Measurements from ENCODE around the gene CIC.

CIC gene

GRCh38 chr19:42230571-42230970 lies 38.5 kb upstream of the CIC start:
- peaks cover 4 to 7% of the 10 kb centered on the region in 2 donors for H3K4me1 ChIP-seq (ENCODE audit: control insufficient read depth in 2 of 2, insufficient read depth in 2 of 2, low read length in 2 of 2)
- H3K27me3 ChIP-seq (ENCODE audit: control insufficient read depth in 2 of 2, insufficient read depth in 2 of 2, low read length in 2 of 2): no peaks in the 10 kb centered on the region
- H3K36me3 ChIP-seq (ENCODE audit: control insufficient read depth in 2 of 2, insufficient read depth in 2 of 2, low read length in 2 of 2): peaks cover 57 to 74% of the 10 kb centered on the region in 2 donors
- H3K27ac ChIP-seq (ENCODE audit: low read depth in 2 of 2, low read length in 2 of 2): no peak overlapping the region
- H3K4me3 ChIP-seq (ENCODE audit: low read length in 2 of 2): no peak overlapping the region
- no peak overlapping the region for H3K9ac ChIP-seq (ENCODE audit: low read depth in 1 of 2, low read length in 2 of 2)
- H3K9me3 ChIP-seq (ENCODE audit: control insufficient read depth in 2 of 2, low read length in 2 of 2): no peaks in the 10 kb centered on the region

GRCh38 chr19:42232435-42232834 lies 36.6 kb upstream of the CIC start:
- H3K27ac ChIP-seq (ENCODE audit: low read depth in 2 of 2, low read length in 2 of 2): no peak overlapping the region
- peaks cover 52 to 71% of the 10 kb centered on the region in 2 donors for H3K36me3 ChIP-seq (ENCODE audit: control insufficient read depth in 2 of 2, insufficient read depth in 2 of 2, low read length in 2 of 2)
- peaks cover 4 to 7% of the 10 kb centered on the region in 2 donors for H3K4me1 ChIP-seq (ENCODE audit: control insufficient read depth in 2 of 2, insufficient read depth in 2 of 2, low read length in 2 of 2)
- no peaks in the 10 kb centered on the region for H3K27me3 ChIP-seq (ENCODE audit: control insufficient read depth in 2 of 2, insufficient read depth in 2 of 2, low read length in 2 of 2)
- no peak overlapping the region for H3K9ac ChIP-seq (ENCODE audit: low read depth in 1 of 2, low read length in 2 of 2)
- no peak overlapping the region for H3K4me3 ChIP-seq (ENCODE audit: low read length in 2 of 2)
- no peaks in the 10 kb centered on the region for H3K9me3 ChIP-seq (ENCODE audit: control insufficient read depth in 2 of 2, low read length in 2 of 2)

- H3K4me3 ChIP-seq (ENCODE audit: low read length in 2 of 2): no peak overlapping the region
- peaks cover 52 to 71% of the 10 kb centered on the region in 2 donors for H3K36me3 ChIP-seq (ENCODE audit: control insufficient read depth in 2 of 2, insufficient read depth in 2 of 2, low read length in 2 of 2)
- peak overlapping the region in 1 of 2 donors; percentile 7 for H3K27ac ChIP-seq (ENCODE audit: low read depth in 2 of 2, low read length in 2 of 2)
- H3K27me3 ChIP-seq (ENCODE audit: control insufficient read depth in 2 of 2, insufficient read depth in 2 of 2, low read length in 2 of 2): no peaks in the 10 kb centered on the region
- peaks cover 4 to 7% of the 10 kb centered on the region in 2 donors for H3K4me1 ChIP-seq (ENCODE audit: control insufficient read depth in 2 of 2, insufficient read depth in 2 of 2, low read length in 2 of 2)
- no peak overlapping the region for H3K9ac ChIP-seq (ENCODE audit: low read depth in 1 of 2, low read length in 2 of 2)
- H3K9me3 ChIP-seq (ENCODE audit: control insufficient read depth in 2 of 2, low read length in 2 of 2): no peaks in the 10 kb centered on the region
Observed at GRCh38 chr19:42233106-42233505, 35.9 kb upstream of the CIC start.

- Histone ChIP-seq H3K4me1 (ENCODE audit: control insufficient read depth in 2 of 2, insufficient read depth in 2 of 2, low read length in 2 of 2) (peaks cover 4 to 7% of the 10 kb centered on the region in 2 donors), H3K36me3 (ENCODE audit: control insufficient read depth in 2 of 2, insufficient read depth in 2 of 2, low read length in 2 of 2) (peaks cover 52 to 72% of the 10 kb centered on the region in 2 donors), H3K27ac (ENCODE audit: low read depth in 2 of 2, low read length in 2 of 2) (peak overlapping the region; percentile 7 to 38), H3K4me3 (ENCODE audit: low read length in 2 of 2) (no peak overlapping the region), H3K9ac (ENCODE audit: low read depth in 1 of 2, low read length in 2 of 2) (no peak overlapping the region), H3K9me3 (ENCODE audit: control insufficient read depth in 2 of 2, low read length in 2 of 2) (no peaks in the 10 kb centered on the region), H3K27me3 (ENCODE audit: control insufficient read depth in 2 of 2, insufficient read depth in 2 of 2, low read length in 2 of 2) (no peaks in the 10 kb centered on the region)
Observed at GRCh38 chr19:42233678-42234292, 35.3 kb upstream of the CIC start.

GRCh38 chr19:42234364-42234763 lies 34.7 kb upstream of the CIC start:
- no peaks in the 10 kb centered on the region for H3K9me3 ChIP-seq (ENCODE audit: control insufficient read depth in 2 of 2, low read length in 2 of 2)
- H3K27ac ChIP-seq (ENCODE audit: low read depth in 2 of 2, low read length in 2 of 2): peak overlapping the region in 1 of 2 donors; percentile 38
- peaks cover 4 to 7% of the 10 kb centered on the region in 2 donors for H3K4me1 ChIP-seq (ENCODE audit: control insufficient read depth in 2 of 2, insufficient read depth in 2 of 2, low read length in 2 of 2)
- H3K27me3 ChIP-seq (ENCODE audit: control insufficient read depth in 2 of 2, insufficient read depth in 2 of 2, low read length in 2 of 2): no peaks in the 10 kb centered on the region
- no peak overlapping the region for H3K9ac ChIP-seq (ENCODE audit: low read depth in 1 of 2, low read length in 2 of 2)
- H3K36me3 ChIP-seq (ENCODE audit: control insufficient read depth in 2 of 2, insufficient read depth in 2 of 2, low read length in 2 of 2): peaks cover 55 to 74% of the 10 kb centered on the region in 2 donors
- no peak overlapping the region for H3K4me3 ChIP-seq (ENCODE audit: low read length in 2 of 2)

GRCh38 chr19:42235181-42235580 lies 33.9 kb upstream of the CIC start:
- Histone ChIP-seq H3K9me3 (ENCODE audit: control insufficient read depth in 2 of 2, low read length in 2 of 2) (no peaks in the 10 kb centered on the region), H3K9ac (ENCODE audit: low read depth in 1 of 2, low read length in 2 of 2) (no peak overlapping the region), H3K27me3 (ENCODE audit: control insufficient read depth in 2 of 2, insufficient read depth in 2 of 2, low read length in 2 of 2) (no peaks in the 10 kb centered on the region), H3K4me3 (ENCODE audit: low read length in 2 of 2) (no peak overlapping the region), H3K27ac (ENCODE audit: low read depth in 2 of 2, low read length in 2 of 2) (no peak overlapping the region), H3K4me1 (ENCODE audit: control insufficient read depth in 2 of 2, insufficient read depth in 2 of 2, low read length in 2 of 2) (peaks cover 7% of the 10 kb centered on the region in 2 donors), H3K36me3 (ENCODE audit: control insufficient read depth in 2 of 2, insufficient read depth in 2 of 2, low read length in 2 of 2) (peaks cover 54 to 67% of the 10 kb centered on the region in 2 donors)

- no peak overlapping the region for H3K27ac ChIP-seq (ENCODE audit: low read depth in 2 of 2, low read length in 2 of 2)
- peaks cover 26 to 30% of the 10 kb centered on the region in 2 donors for H3K36me3 ChIP-seq (ENCODE audit: control insufficient read depth in 2 of 2, insufficient read depth in 2 of 2, low read length in 2 of 2)
- H3K9ac ChIP-seq (ENCODE audit: low read depth in 1 of 2, low read length in 2 of 2): no peak overlapping the region
- no peaks in the 10 kb centered on the region for H3K27me3 ChIP-seq (ENCODE audit: control insufficient read depth in 2 of 2, insufficient read depth in 2 of 2, low read length in 2 of 2)
- peaks cover 14 to 16% of the 10 kb centered on the region in 2 donors for H3K4me1 ChIP-seq (ENCODE audit: control insufficient read depth in 2 of 2, insufficient read depth in 2 of 2, low read length in 2 of 2)
- H3K9me3 ChIP-seq (ENCODE audit: control insufficient read depth in 2 of 2, low read length in 2 of 2): no peaks in the 10 kb centered on the region
- no peak overlapping the region for H3K4me3 ChIP-seq (ENCODE audit: low read length in 2 of 2)
Observed at GRCh38 chr19:42239544-42240220, 29.4 kb upstream of the CIC start.

- H3K4me3 ChIP-seq (ENCODE audit: low read length in 2 of 2): peak overlapping the region; percentile 72 to 96
- peaks cover 12 to 16% of the 10 kb centered on the region in 2 donors for H3K36me3 ChIP-seq (ENCODE audit: control insufficient read depth in 2 of 2, insufficient read depth in 2 of 2, low read length in 2 of 2)
- peaks cover 14 to 24% of the 10 kb centered on the region in 2 donors for H3K4me1 ChIP-seq (ENCODE audit: control insufficient read depth in 2 of 2, insufficient read depth in 2 of 2, low read length in 2 of 2)
- no peak overlapping the region for H3K27ac ChIP-seq (ENCODE audit: low read depth in 2 of 2, low read length in 2 of 2)
- no peaks in the 10 kb centered on the region for H3K27me3 ChIP-seq (ENCODE audit: control insufficient read depth in 2 of 2, insufficient read depth in 2 of 2, low read length in 2 of 2)
- no peaks in the 10 kb centered on the region for H3K9me3 ChIP-seq (ENCODE audit: control insufficient read depth in 2 of 2, low read length in 2 of 2)
- H3K9ac ChIP-seq (ENCODE audit: low read depth in 1 of 2, low read length in 2 of 2): peak overlapping the region; percentile 76 to 92
Observed at GRCh38 chr19:42241279-42241678, 27.8 kb upstream of the CIC start.

- peaks cover 6 to 11% of the 10 kb centered on the region in 2 donors for H3K36me3 ChIP-seq (ENCODE audit: control insufficient read depth in 2 of 2, insufficient read depth in 2 of 2, low read length in 2 of 2)
- H3K27me3 ChIP-seq (ENCODE audit: control insufficient read depth in 2 of 2, insufficient read depth in 2 of 2, low read length in 2 of 2): no peaks in the 10 kb centered on the region
- peaks cover 14 to 26% of the 10 kb centered on the region in 2 donors for H3K4me1 ChIP-seq (ENCODE audit: control insufficient read depth in 2 of 2, insufficient read depth in 2 of 2, low read length in 2 of 2)
- peak overlapping the region; percentile 72 to 96 for H3K4me3 ChIP-seq (ENCODE audit: low read length in 2 of 2)
- H3K9me3 ChIP-seq (ENCODE audit: control insufficient read depth in 2 of 2, low read length in 2 of 2): no peaks in the 10 kb centered on the region
- H3K9ac ChIP-seq (ENCODE audit: low read depth in 1 of 2, low read length in 2 of 2): peak overlapping the region; percentile 76 to 92
- peak overlapping the region; percentile 85 to 96 for H3K27ac ChIP-seq (ENCODE audit: low read depth in 2 of 2, low read length in 2 of 2)
Observed at GRCh38 chr19:42242069-42242511, 27.0 kb upstream of the CIC start.

Data from mucosa of rectum (tissue), 2 donors.